ENCODE data around the gene ZNF618.

Gene ZNF618

DNA sequence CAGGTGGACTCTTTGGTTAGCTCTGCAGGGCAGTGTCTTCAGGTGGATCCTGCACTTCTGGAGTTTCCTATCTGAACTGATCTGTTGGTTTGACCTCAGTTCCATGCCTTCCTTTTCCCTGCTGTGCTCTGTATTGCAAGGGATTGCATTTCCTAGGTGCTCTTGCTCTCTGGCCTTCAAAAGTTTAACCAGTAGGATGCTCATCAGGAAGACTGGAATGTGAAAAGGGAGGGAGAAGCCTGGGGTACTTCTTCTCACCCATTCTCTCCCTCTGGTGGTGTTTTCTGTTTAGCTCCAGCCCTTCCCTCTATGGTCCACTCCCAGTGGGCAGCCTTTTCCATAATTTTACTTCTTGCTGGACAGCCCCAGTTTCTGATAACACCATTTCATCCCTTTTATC, 78.5 kb downstream of the ZNF618 start:
- TF ChIP-seq, protein P1, sequence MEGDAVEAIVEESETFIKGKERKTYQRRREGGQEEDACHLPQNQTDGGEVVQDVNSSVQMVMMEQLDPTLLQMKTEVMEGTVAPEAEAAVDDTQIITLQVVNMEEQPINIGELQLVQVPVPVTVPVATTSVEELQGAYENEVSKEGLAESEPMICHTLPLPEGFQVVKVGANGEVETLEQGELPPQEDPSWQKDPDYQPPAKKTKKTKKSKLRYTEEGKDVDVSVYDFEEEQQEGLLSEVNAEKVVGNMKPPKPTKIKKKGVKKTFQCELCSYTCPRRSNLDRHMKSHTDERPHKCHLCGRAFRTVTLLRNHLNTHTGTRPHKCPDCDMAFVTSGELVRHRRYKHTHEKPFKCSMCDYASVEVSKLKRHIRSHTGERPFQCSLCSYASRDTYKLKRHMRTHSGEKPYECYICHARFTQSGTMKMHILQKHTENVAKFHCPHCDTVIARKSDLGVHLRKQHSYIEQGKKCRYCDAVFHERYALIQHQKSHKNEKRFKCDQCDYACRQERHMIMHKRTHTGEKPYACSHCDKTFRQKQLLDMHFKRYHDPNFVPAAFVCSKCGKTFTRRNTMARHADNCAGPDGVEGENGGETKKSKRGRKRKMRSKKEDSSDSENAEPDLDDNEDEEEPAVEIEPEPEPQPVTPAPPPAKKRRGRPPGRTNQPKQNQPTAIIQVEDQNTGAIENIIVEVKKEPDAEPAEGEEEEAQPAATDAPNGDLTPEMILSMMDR (IDR thresholded peaks at IDR 0.05): no peak

DNA sequence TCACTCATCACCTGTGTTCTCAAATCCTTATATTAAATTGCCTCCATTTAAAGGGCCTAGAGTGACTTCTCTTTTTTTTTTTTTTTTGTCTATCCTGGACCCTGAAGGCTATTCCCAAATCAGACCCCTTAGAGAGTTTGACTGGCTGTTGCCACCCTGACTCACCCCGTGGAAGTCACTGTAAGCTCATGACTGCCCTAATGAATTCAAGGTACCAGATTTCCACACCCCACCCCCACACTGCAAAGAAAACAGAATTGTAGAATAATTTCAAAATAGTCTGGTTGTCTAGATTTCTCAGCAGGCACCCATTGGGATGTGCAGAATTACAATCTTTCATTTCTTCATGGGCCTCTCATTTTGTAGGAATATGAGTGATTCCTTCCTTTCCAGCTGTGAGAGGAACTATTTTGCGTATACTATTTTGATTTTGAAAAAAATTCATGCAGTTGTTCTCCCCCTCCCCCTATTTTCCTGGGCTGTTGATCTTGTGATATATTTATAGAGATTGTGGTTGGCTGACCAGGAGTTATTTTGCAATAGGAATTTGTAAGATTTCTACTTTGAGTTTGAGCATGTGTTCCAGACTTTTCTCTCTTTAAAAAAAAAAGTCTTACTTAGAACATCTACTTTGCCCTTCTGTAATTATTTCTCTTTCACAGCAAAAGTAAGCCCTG, 79.1 kb downstream of the ZNF618 start:
- TF ChIP-seq, protein P1 (IDR thresholded peaks at IDR 0.05): no peak

DNA sequence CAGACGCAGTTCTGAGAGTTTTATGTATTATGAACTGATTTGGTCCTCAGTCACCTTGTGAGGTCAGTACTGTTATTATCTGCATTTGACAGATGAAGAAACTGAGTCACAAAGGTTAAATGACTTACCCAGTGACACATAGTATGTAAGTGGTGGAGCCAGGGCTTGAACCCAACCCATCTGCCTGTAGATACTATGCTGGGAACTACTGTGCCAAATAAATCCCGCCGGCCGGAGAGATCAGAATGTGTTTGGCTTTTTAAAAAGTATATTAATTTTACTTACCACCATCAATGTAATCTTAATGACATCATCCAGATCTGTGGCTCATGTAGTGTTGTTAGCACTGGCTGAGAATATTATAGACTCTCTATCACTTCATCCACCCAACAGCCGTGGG, 80.8 kb downstream of the ZNF618 start:
- TF ChIP-seq, protein P1 (IDR thresholded peaks at IDR 0.05): no peak

DNA sequence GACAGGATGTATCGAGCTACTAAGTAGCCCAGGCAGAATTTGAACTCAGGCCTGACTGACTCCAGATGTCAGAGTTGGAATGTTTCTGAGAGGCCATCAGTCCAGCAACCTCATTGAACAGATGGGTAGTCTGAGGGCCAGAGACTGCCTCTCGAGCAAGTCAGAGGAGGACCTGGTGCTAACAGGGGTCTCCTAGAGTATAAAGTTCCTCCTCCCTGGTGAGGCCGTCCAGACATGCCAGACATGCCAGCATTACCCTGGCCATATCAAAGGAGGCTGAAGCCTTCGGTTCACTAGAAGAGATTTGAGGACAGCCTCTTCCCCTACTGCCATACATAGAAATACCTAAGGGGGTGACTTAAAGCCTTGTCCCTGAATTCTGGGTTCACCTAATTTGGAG, 81.2 kb downstream of the ZNF618 start:
- TF ChIP-seq, protein P1 (IDR thresholded peaks at IDR 0.05): no peak

DNA sequence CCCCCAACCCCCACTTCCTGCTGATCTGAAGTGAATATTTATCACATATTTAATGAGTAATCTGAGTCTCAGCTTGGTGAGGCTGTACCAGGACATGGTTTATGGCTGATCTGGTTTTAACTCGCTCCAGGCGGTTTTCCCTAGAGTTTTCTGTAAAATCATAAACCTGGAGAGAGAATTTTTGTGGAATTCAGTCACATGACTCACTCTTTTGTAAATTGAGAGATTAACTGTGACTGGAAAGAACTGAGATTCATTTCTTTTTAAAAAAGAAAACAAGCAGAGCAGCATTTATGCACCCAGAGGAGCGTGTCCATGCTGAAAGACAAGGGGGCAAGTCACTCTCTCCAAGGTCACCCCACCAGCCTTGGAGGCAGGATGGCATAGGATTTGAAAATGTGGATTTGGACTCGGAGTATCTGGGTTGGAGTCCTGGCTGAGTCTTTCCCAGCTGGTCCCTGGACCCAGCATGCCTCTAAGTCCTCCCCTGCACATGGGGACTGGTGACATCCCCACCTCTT, 81.8 kb downstream of the ZNF618 start:
- TF ChIP-seq, protein P1 (IDR thresholded peaks at IDR 0.05): no peak

DNA sequence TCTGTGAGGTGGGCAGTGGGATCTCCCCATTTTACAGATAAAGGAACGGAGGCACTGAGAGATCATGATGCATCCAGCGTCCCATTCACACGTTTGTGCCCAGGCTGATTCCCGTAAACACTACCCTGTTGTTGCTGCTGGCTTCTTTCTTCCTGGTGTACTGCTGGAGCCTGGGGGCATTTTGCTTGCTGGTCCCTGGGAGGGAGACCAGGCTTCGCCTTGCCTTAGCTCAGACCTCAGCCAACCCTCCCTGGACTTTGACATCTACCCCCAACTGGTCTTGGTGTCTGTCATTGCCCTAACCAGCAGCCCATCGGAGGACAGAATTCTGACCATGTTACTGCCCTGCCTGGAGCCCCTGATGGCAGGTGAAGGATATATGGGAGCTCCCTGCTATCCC, 82.4 kb downstream of the ZNF618 start:
- TF ChIP-seq, protein P1 (IDR thresholded peaks at IDR 0.05): no peak

DNA sequence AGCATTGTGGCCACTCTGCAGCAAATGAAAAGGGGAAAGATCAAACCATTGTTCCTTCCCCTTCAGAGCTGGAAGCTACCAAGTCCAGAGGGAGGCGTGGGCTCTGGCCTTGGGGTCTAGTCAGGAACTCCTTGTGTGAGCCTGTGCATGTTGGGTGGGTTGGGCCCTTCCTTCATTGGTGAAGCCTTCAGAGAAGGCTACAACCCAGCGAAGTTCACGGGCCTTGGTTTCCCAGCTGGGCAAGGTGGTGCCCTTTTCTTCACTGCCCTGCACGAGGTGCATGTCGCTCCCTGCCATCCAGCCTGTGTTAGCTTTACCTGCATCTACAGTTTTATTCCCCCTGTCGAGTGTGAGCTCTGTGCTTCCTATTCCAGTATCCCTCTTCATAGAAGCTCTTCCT, 84.7 kb downstream of the ZNF618 start:
- TF ChIP-seq, protein P1 (IDR thresholded peaks at IDR 0.05): no peak

DNA sequence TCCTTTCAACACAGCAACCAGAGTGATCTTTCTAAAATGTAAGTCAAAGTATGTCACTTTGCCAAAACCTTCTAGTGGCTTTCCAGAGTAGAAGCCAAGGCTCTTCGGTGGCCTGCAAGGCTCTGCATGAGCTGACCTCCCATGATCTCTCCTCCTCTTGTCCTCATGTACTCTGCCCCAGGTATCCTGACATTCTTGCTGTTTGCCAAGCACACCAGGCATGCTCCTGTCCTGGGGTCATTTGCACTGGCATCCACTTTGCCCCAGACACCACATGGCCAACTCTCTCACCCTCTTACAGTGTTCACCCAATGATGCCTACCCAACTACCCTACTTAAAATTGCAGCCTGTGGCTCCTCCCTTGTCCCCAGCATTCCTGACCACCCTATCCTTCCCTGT, 86.3 kb downstream of the ZNF618 start:
- TF ChIP-seq, protein P1 (IDR thresholded peaks at IDR 0.05): no peak

Data from LNCAP (cell line).